HepG2 (cell line): ENCODE measurements around the gene BZW1.

ENCODE experiments used
- CHD2 ChIP-seq: IDR thresholded peaks from 2 replicates; pipeline ENCODE4 v1.6.1; 2011; ENCODE audit warnings: low read depth, low read length, improper control_type of control experiment
- CTCF ChIP-seq: sonication (generic); formaldehyde crosslinking; IDR thresholded peaks from 2 replicates; pipeline ENCODE4 v1.5.0; 2020; ENCODE audit warnings: mild to moderate bottlenecking, missing genetic modification reagents, moderate library complexity
- HDAC6 ChIP-seq: fragments of 200-600 bp; sonication (generic); IDR thresholded peaks from 2 replicates; pipeline ENCODE4 v1.7.0; 2017; ENCODE audit warnings: mild to moderate bottlenecking, antibody characterized with exemption, low read length, low read depth
- KDM5A ChIP-seq: fragments of 200-600 bp; sonication (generic); IDR thresholded peaks from 2 replicates; pipeline ENCODE4 v1.7.0; 2018; ENCODE audit warnings: antibody characterized with exemption, mild to moderate bottlenecking, low read length, borderline replicate concordance
- TAF1 ChIP-seq: sonication (generic); formaldehyde crosslinking; IDR thresholded peaks from 2 replicates; pipeline ENCODE4 v1.4.0; 2020; ENCODE audit warnings: missing genetic modification reagents
- TBL1XR1 ChIP-seq: fragments of 150-350 bp; IDR thresholded peaks from 2 replicates; pipeline ENCODE4 v1.6.1; 2014; ENCODE audit warnings: borderline replicate concordance, low read length; ENCODE audit not compliant: partially characterized antibody
- ZNF232 ChIP-seq: sonication (generic); formaldehyde crosslinking; IDR thresholded peaks from 2 replicates; pipeline ENCODE4 v1.4.0; 2020; ENCODE audit warnings: missing genetic modification reagents, borderline replicate concordance
- TF ChIP-seq, protein P1 (sequence below), 2 experiments: IDR thresholded peaks; 2 replicates each; pipeline ENCODE4 v1.6.1; 2011 to 2012; ENCODE audit warnings: low read length in 2 of 2, borderline replicate concordance in 1 of 2, low read depth in 1 of 2, mild to moderate bottlenecking in 1 of 2, moderate library complexity in 1 of 2
- TF ChIP-seq, protein P2 (sequence below): sonication (generic); formaldehyde crosslinking; IDR thresholded peaks from 2 replicates; pipeline ENCODE4 v1.4.0; 2020; ENCODE audit warnings: missing genetic modification reagents

- TF ChIP-seq, protein P1, sequence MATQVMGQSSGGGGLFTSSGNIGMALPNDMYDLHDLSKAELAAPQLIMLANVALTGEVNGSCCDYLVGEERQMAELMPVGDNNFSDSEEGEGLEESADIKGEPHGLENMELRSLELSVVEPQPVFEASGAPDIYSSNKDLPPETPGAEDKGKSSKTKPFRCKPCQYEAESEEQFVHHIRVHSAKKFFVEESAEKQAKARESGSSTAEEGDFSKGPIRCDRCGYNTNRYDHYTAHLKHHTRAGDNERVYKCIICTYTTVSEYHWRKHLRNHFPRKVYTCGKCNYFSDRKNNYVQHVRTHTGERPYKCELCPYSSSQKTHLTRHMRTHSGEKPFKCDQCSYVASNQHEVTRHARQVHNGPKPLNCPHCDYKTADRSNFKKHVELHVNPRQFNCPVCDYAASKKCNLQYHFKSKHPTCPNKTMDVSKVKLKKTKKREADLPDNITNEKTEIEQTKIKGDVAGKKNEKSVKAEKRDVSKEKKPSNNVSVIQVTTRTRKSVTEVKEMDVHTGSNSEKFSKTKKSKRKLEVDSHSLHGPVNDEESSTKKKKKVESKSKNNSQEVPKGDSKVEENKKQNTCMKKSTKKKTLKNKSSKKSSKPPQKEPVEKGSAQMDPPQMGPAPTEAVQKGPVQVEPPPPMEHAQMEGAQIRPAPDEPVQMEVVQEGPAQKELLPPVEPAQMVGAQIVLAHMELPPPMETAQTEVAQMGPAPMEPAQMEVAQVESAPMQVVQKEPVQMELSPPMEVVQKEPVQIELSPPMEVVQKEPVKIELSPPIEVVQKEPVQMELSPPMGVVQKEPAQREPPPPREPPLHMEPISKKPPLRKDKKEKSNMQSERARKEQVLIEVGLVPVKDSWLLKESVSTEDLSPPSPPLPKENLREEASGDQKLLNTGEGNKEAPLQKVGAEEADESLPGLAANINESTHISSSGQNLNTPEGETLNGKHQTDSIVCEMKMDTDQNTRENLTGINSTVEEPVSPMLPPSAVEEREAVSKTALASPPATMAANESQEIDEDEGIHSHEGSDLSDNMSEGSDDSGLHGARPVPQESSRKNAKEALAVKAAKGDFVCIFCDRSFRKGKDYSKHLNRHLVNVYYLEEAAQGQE (IDR thresholded peaks at IDR 0.05; ENCODE audit: borderline replicate concordance in 1 of 2, low read depth in 1 of 2, low read length in 2 of 2): no peak
- TF ChIP-seq CHD2: no peak
- no peak for TF ChIP-seq HDAC6
- TF ChIP-seq, protein P2, sequence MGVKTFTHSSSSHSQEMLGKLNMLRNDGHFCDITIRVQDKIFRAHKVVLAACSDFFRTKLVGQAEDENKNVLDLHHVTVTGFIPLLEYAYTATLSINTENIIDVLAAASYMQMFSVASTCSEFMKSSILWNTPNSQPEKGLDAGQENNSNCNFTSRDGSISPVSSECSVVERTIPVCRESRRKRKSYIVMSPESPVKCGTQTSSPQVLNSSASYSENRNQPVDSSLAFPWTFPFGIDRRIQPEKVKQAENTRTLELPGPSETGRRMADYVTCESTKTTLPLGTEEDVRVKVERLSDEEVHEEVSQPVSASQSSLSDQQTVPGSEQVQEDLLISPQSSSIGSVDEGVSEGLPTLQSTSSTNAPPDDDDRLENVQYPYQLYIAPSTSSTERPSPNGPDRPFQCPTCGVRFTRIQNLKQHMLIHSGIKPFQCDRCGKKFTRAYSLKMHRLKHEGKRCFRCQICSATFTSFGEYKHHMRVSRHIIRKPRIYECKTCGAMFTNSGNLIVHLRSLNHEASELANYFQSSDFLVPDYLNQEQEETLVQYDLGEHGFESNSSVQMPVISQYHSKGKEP: no peak
- TF ChIP-seq TBL1XR1: no peak
- no peak for TF ChIP-seq ZNF232
- no peak for TF ChIP-seq CTCF
- TF ChIP-seq TAF1 (CRISPR knock-in tag): no peak
- TF ChIP-seq KDM5A: no peak
Measured at GRCh38 chr2:200810998-200811332, 745 bp upstream of the BZW1 start.
